GM18511 (cell line): ENCODE data around the gene CTDP1.

Source experiments
- ATAC-seq: cut with Tn5 transposase; IDR thresholded peaks from one replicate; pipeline ENCODE4 v1.9.1; 2021; ENCODE audit warnings: mild to moderate bottlenecking, moderate library complexity; ENCODE audit not compliant: unreplicated experiment

Gene CTDP1

GRCh38 chr18:79790996-79791972 is 111.7 kb downstream of the CTDP1 start:
- no peak for ATAC-seq

- no peak for ATAC-seq
Measured at GRCh38 chr18:79792096-79792987, 112.7 kb downstream of the CTDP1 start.

DNA sequence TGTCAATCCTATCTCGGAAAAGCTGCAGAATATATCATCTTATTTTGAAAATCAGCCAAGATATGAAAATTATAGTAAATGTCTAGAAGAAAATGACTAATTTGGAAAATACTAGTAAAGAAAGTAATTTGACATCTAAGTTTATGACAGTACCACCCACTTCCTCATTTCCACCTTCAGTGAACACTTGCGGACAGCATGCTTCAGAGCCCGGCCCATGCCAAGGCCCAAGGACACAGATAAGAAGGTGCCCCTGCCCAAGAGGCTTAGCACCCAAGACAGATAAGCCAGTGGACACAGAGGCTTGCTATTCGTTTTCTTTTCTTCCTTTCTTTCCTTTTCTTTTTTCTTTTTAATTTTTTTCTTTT is 113.4 kb downstream of the CTDP1 start:
- ATAC-seq, result peak; percentile 73

DNA sequence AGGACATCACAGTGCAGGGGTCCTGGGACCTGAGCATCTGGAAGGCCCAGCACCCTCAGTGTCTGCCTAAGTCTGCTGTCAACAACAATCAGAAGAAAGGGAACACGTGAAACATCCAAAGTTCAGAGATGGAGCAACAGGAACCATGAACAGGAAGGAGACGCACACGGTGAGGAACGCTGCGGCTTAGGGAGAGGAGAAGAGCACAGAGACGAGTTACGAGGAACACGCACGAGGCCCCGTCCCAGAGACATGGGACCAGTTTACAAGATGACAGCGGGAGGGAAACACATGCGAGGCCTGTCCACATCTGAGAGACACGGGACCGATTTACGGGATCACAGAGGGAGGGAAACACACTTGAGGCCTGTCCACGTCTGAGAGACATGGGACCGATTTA is 115.2 kb downstream of the CTDP1 start:
- no peak for ATAC-seq

- ATAC-seq, result no peak
Measured at GRCh38 chr18:79795446-79795845, 115.8 kb downstream of the CTDP1 start.

- ATAC-seq, result no peak
Measured at GRCh38 chr18:79796016-79796415, 116.4 kb downstream of the CTDP1 start.

GRCh38 chr18:79796531-79797405 is 117.2 kb downstream of the CTDP1 start:
- ATAC-seq, result no peak

- no peak for ATAC-seq
Measured at GRCh38 chr18:79797518-79798345, 118.1 kb downstream of the CTDP1 start, which contains the start of gene KCNG2. Gene KCNG2 (plus strand): TSS chr18:79797938. CDS start chr18:79863668, 65,730 bp downstream.

- no peak for ATAC-seq
Measured at GRCh38 chr18:79798346-79798998, 118.9 kb downstream of the CTDP1 start.

- ATAC-seq, result no peak
Measured at GRCh38 chr18:79798999-79799370, 119.4 kb downstream of the CTDP1 start.

GRCh38 chr18:79799619-79800370 is 120.2 kb downstream of the CTDP1 start:
- peak; percentile 52 for ATAC-seq

DNA sequence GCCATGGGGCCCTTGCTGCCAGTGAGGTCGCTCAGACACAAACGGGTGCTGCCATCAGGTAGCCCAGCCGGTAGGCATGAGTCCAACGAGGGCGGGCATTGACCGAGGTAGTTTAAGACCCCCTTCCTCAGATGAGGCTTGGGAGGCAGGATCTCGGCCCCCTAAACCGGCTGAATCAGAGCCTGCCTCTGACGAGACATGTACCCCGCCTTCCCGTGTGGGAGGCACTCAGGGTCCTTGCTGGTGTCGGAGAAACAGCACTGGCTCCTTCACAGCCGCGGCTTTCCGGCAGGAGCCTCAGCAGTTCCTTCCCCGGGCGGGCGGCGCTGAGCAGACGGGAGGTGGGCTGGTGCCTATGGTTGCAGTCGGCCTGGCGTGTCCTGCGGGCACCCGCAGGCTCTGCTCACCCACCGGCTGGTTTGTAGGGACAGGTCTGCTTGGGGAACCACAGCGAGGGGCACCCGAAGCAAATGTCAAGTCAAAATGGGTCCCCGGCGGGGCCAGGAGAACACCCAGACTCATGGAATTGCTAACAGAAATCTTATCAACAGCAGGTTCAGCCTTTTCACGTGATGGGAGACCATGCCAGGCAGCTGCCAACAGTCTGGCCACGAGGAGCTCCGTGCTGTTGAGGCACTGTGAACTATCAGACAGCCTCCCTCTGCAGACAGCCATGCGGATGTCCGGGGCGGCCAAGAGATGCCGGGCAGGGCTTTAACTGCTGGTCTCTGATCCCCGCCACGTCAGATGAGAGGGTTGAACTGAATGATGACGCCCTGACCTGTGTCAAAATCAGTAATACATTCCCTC is 121.0 kb downstream of the CTDP1 start:
- no peak for ATAC-seq

- no peak for ATAC-seq
Measured at GRCh38 chr18:79801217-79801616, 121.6 kb downstream of the CTDP1 start.

GRCh38 chr18:79801641-79802040 is 122.0 kb downstream of the CTDP1 start:
- no peak for ATAC-seq

DNA sequence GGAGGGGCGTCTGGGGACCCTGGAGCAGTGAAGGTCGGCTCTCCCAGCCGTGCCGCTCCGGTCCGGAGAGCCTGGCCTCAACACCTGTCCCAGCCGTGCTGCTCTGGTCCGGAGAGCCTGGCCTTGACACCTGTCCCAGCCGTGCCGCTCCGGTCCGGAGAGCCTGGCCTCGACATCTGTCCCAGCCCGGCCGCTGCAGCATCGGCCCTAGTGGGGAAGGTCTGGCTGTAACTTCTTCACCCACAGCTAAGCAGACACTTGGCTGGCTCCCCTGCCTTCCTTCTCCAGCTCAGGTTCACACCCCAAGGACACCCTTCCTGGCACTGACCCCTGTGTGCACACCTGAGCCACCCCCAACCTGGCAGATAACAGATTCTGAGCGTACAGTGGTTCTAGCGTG is 122.7 kb downstream of the CTDP1 start:
- no peak for ATAC-seq

DNA sequence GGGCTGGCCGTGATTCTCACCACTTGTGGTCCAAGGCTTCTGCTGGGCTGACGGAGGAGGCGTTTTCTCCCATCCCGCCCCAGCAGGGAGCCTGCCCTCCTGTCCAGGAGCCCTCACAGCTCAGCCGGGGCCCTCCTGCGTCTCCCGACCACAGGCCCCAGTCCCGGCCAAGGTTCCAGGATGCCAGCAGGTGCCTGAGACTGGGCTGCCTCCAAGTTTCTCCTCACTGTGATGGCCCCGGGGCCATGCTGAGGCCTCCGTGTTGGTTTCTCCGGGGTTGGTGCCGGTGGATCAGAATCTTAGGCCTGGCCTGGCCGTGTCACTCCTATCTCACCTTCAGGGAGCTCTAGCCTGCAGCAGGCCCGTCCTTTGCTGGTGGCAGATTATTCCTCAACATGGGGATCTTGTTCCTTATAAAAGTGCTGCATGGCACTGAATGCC is 124.0 kb downstream of the CTDP1 start:
- ATAC-seq, result no peak
